IMR-90 (cell line): ENCODE measurements around the gene ZNF121. TPM values are rescaled to one million over a fixed set of nuclear protein-coding genes. Genes with fewer than 3 reads are reported as not detected.

Experiments used
- ATAC-seq: fragments of 200-7000 bp; cut with Tn5 transposase; 2 replicates; pipeline ENCODE4 v1.9.1; 2020; ENCODE audit warnings: low read depth, mild to moderate bottlenecking, moderate library complexity
- BruUV-seq: library from RNA; stranded (reverse); fragments of 400-500 nt; replicated peaks from 2 replicates; lab custom pipeline; 2021; lab: Mats Ljungman, UMichigan
- CTCF ChIA-PET: fragments of 300-600 bp; formaldehyde crosslinking; extraction: SDS; loops from one replicate; lab custom pipeline; 2021; ENCODE audit warnings: antibody characterized with exemption; lab: Yijun Ruan, JAX
- POLR2A ChIA-PET: fragments of 300-600 bp; sonication (Branson Sonifier 250); formaldehyde crosslinking; loops from one replicate; lab custom pipeline; 2022; ENCODE audit warnings: antibody characterized with exemption; ENCODE audit not compliant: unreplicated experiment; lab: Charles Lee
- DNase-seq: peaks from one replicate; pipeline ENCODE4 v3.0.0; 2013
- H2AFZ ChIP-seq: replicated peaks from 2 replicates; pipeline ENCODE3; 2013; ENCODE audit warnings: low read length, mild to moderate bottlenecking; ENCODE audit not compliant: poor library complexity
- H2AK5ac ChIP-seq: 2 replicates; pipeline ENCODE4 v1.6.1; 2013; ENCODE audit warnings: low read depth, low read length, inconsistent platforms
- H2AK9ac ChIP-seq: replicated peaks from 2 replicates; pipeline ENCODE3; 2013; ENCODE audit warnings: mild to moderate bottlenecking, low read depth, low read length, moderate library complexity; ENCODE audit not compliant: poor library complexity
- H2BK120ac ChIP-seq: 2 replicates; pipeline ENCODE4 v1.6.1; 2013; ENCODE audit warnings: low read depth, low read length, inconsistent platforms
- H2BK15ac ChIP-seq: 3 replicates; pipeline ENCODE4 v1.6.1; 2013; ENCODE audit warnings: low read depth, low read length, inconsistent platforms
- H2BK20ac ChIP-seq: 2 replicates; pipeline ENCODE4 v1.6.1; 2013; ENCODE audit warnings: low read depth, mild to moderate bottlenecking, inconsistent platforms, low read length, moderate library complexity
- H2BK5ac ChIP-seq: 2 replicates; pipeline ENCODE4 v1.6.1; 2013; ENCODE audit warnings: mild to moderate bottlenecking, low read depth, low read length, inconsistent platforms; ENCODE audit not compliant: poor library complexity, severe bottlenecking
- H3K14ac ChIP-seq: replicated peaks from 2 replicates; pipeline ENCODE4 v1.6.1; 2013; ENCODE audit warnings: low read depth, low read length, inconsistent platforms
- H3K18ac ChIP-seq: 2 replicates; pipeline ENCODE4 v1.6.1; 2013; ENCODE audit warnings: low read depth, low read length, control low read depth
- H3K23ac ChIP-seq: 2 replicates; pipeline ENCODE4 v1.6.1; 2013; ENCODE audit warnings: low read depth, low read length, inconsistent platforms
- H3K27ac ChIP-seq: 2 replicates; pipeline ENCODE4 v1.5.1; 2013; ENCODE audit warnings: mild to moderate bottlenecking, control low read depth, low read length; ENCODE audit not compliant: insufficient read depth
- H3K27me3 ChIP-seq: 2 replicates; pipeline ENCODE4 v1.6.1; 2013; ENCODE audit warnings: low read length; ENCODE audit not compliant: control insufficient read depth, insufficient read depth
- H3K36me3 ChIP-seq: 2 replicates; pipeline ENCODE4 v1.6.1; 2013; ENCODE audit warnings: low read length, mixed read lengths; ENCODE audit not compliant: control insufficient read depth, insufficient read depth
- H3K4ac ChIP-seq: 2 replicates; pipeline ENCODE4 v1.6.1; 2013; ENCODE audit warnings: low read depth, low read length, inconsistent platforms
- H3K4me1 ChIP-seq: 2 replicates; pipeline ENCODE4 v1.6.1; 2013; ENCODE audit warnings: low read length, mixed read lengths; ENCODE audit not compliant: control insufficient read depth, insufficient read depth
- H3K4me2 ChIP-seq: 2 replicates; pipeline ENCODE4 v1.6.1; 2013; ENCODE audit warnings: low read depth, mild to moderate bottlenecking, control low read depth, low read length, moderate library complexity
- H3K4me3 ChIP-seq: 2 replicates; pipeline ENCODE4 v1.5.1; 2013; ENCODE audit warnings: low read depth, mild to moderate bottlenecking, control low read depth, low read length, moderate library complexity; ENCODE audit not compliant: insufficient read depth
- H3K56ac ChIP-seq: 2 replicates; pipeline ENCODE4 v1.6.1; 2013; ENCODE audit warnings: low read length, inconsistent platforms; ENCODE audit not compliant: insufficient read depth; ENCODE audit errors: extremely low read depth
- H3K79me1 ChIP-seq, 2 experiments: 2 replicates each; pipeline ENCODE4 v1.6.1; 2013; ENCODE audit warnings: low read length in 2 of 2, inconsistent platforms in 1 of 2, low read depth in 1 of 2
- H3K9ac ChIP-seq: 2 replicates; pipeline ENCODE4 v1.6.1; 2013; ENCODE audit warnings: low read depth, low read length, control low read depth
- H3K9me1 ChIP-seq: 2 replicates; pipeline ENCODE4 v1.6.1; 2013; ENCODE audit warnings: low read length, inconsistent platforms; ENCODE audit not compliant: insufficient read depth
- H3K9me3 ChIP-seq: 2 replicates; pipeline ENCODE4 v1.6.1; 2013; ENCODE audit warnings: low read length; ENCODE audit not compliant: control insufficient read depth, insufficient read depth
- H4K20me1 ChIP-seq: 2 replicates; pipeline ENCODE4 v1.6.1; 2013; ENCODE audit warnings: low read length, inconsistent platforms; ENCODE audit not compliant: insufficient read depth
- H4K5ac ChIP-seq: 2 replicates; pipeline ENCODE4 v1.6.1; 2013; ENCODE audit warnings: mild to moderate bottlenecking, low read depth, low read length, control low read depth
- H4K8ac ChIP-seq, 2 experiments: 2 replicates each; pipeline ENCODE4 v1.6.1; 2013; ENCODE audit warnings: low read depth in 2 of 2, low read length in 2 of 2, control low read depth in 1 of 2, inconsistent platforms in 1 of 2
- H4K91ac ChIP-seq: 2 replicates; pipeline ENCODE4 v1.6.1; 2013; ENCODE audit warnings: low read depth, low read length, inconsistent platforms; ENCODE audit not compliant: insufficient read depth
- MAZ ChIP-seq: IDR thresholded peaks from 2 replicates; pipeline ENCODE4 v1.6.1; 2012; ENCODE audit warnings: low read depth, mild to moderate bottlenecking, low read length, improper control_type of control experiment, moderate library complexity, borderline replicate concordance
- RCOR1 ChIP-seq: IDR thresholded peaks from 2 replicates; pipeline ENCODE4 v1.6.1; 2012; ENCODE audit warnings: mild to moderate bottlenecking, low read length, improper control_type of control experiment; ENCODE audit not compliant: insufficient replicate concordance
- SMC3 ChIP-seq: fragments of 150-350 bp; IDR thresholded peaks from 2 replicates; pipeline ENCODE4 v1.6.1; 2016; ENCODE audit warnings: low read depth, mild to moderate bottlenecking, antibody characterized with exemption, low read length, moderate library complexity
- USF2 ChIP-seq: fragments of 150-350 bp; IDR thresholded peaks from 2 replicates; pipeline ENCODE4 v1.6.1; 2017; ENCODE audit warnings: mild to moderate bottlenecking, antibody characterized with exemption, low read length, low read depth
- WGBS, 2 experiments: methylation state at CpG; one replicate each; pipeline versions ENCODE4 v1.1.5 to v1.1.7; 2013; ENCODE audit warnings: missing lambda C conversion rate in 2 of 2; ENCODE audit not compliant: insufficient read length in 1 of 2; ENCODE audit errors: extremely low coverage in 2 of 2; 5-methylcytosine and 5-hydroxymethylcytosine counted together
- dilution Hi-C: fragments of 300-500 bp; cut with HindIII; formaldehyde crosslinking; loops from one replicate; pipeline ENCODE4 v1.14.3; 2018; ENCODE audit warnings: low sequenced_read_pairs; ENCODE audit not compliant: unreplicated experiment
- in situ Hi-C: fragments of 300-500 bp; cut with MboI; formaldehyde crosslinking; loops from 3 replicates; pipeline ENCODE4 v1.14.3; 2019; ENCODE audit warnings: low sequenced_read_pairs, inconsistent platforms, mixed read lengths
- intact Hi-C: fragments of 100-400 bp; cut with micrococcal nuclease; formaldehyde crosslinking; loops from 2 replicates; pipeline ENCODE4 v1.10.0; 2022
- polyA plus RNA-seq, 3 experiments: library from polyadenylated mRNA; depleted of rRNA; stranded (reverse); fragments of >200 nt; gene quantifications; 2 replicates each; pipeline ENCODE4 v1.2.3, GENCODE V29; 2012; ENCODE audit warnings: low replicate concordance in 1 of 3
- total RNA-seq: library from RNA; depleted of rRNA; stranded (reverse); fragments of >200 nt; gene quantifications from 2 replicates; pipeline ENCODE4 v1.2.3, GENCODE V29; 2012

Gene ZNF121
- total and polyA plus RNA-seq, 2 of the 4 experiments (the other 2 are of a cell fraction): 3.1 to 62.9 TPM

GRCh38 chr19:9608912-9609311 lies 24.6 kb upstream of the ZNF121 start:
- Histone ChIP-seq H3K27me3 (no peaks in the 10 kb centered on the region), H3K14ac (no peak overlapping the region), H3K27ac (no peak overlapping the region), H3K9me3 (peaks cover 54% of the 10 kb centered on the region), H3K36me3 (peaks cover 52% of the 10 kb centered on the region), H3K4ac (no peak overlapping the region), H2BK20ac (no peak overlapping the region), H3K79me1 (peaks cover 0 to 3% of the 10 kb centered on the region in 2 experiments; a peak in 2 of 4 replicates), H4K20me1 (no peaks in the 10 kb centered on the region), H4K91ac (no peak overlapping the region), H4K5ac (no peak overlapping the region), H2BK5ac (no peak overlapping the region), H3K23ac (no peak overlapping the region), H3K18ac (no peak overlapping the region), H2BK120ac (no peak overlapping the region), H4K8ac (no peak overlapping the region), H3K4me3 (no peak overlapping the region), H2AFZ (no peak overlapping the region), H3K9ac (no peak overlapping the region), H2AK5ac (no peak overlapping the region), H3K9me1 (no peaks in the 10 kb centered on the region), H2BK15ac (no peak overlapping the region), H3K4me2 (no peak overlapping the region), H2AK9ac (no peak overlapping the region), H3K4me1 (no peaks in the 10 kb centered on the region), H3K56ac (no peak overlapping the region)
- no CpG with 5 or more reads among the region's 5 CpGs for WGBS, 2 experiments
- intact Hi-C loops (no loop called here), in situ Hi-C loops (no loop called here), dilution Hi-C loops (no loop called here)
- ATAC-seq (no peak), DNase-seq (no peak)
- BruUV-seq: no TSS peak
- POLR2A ChIA-PET: no interaction called here
- CTCF ChIA-PET: no interaction called here
- TF ChIP-seq RCOR1 (no peak), USF2 (no peak), MAZ (no peak), SMC3 (no peak)
